Bronchial epithelial cell (primary cell): Measurements from ENCODE around the gene GNG10. TPM values are rescaled to one million over a fixed set of nuclear protein-coding genes. Genes with fewer than 3 reads are reported as not detected.
A peak's percentile ranks its signal among the peaks of the same experiment; 100 is the strongest.

ENCODE experiments used
- DNase-seq: peaks from one replicate; pipeline ENCODE4 v3.0.0-alpha.2; 2010; ENCODE audit warnings: low read depth
- FAIRE-seq: peaks from 2 replicates; lab custom pipeline; 2011; peaks lifted over from hg19 to GRCh38; lab: Jason Lieb, UNC
- H3K27me3 ChIP-seq: 2 replicates; pipeline ENCODE4 v1.5.1; 2011; ENCODE audit warnings: low read length; ENCODE audit not compliant: control insufficient read depth, insufficient read depth
- H3K36me3 ChIP-seq: 2 replicates; pipeline ENCODE4 v1.5.1; 2011; ENCODE audit warnings: low read length; ENCODE audit not compliant: control insufficient read depth, insufficient read depth
- H3K4me3 ChIP-seq: 2 replicates; pipeline ENCODE4 v1.5.1; 2011; ENCODE audit warnings: mild to moderate bottlenecking, low read depth, low read length, control low read depth
- CTCF ChIP-seq: IDR thresholded peaks from 2 replicates; pipeline ENCODE4 v1.5.1; 2011; ENCODE audit warnings: mild to moderate bottlenecking, moderate library complexity, low read length, control low read depth, inconsistent platforms; ENCODE audit not compliant: insufficient read depth, severe bottlenecking
- total RNA-seq: library from RNA; depleted of rRNA; stranded (reverse); fragments of >200 nt; gene quantifications from 2 replicates; pipeline ENCODE4 v1.2.1, GENCODE V29; 2014

GNG10 gene
- total RNA-seq, 1 donor from 2014 or later = 78.7 TPM

- Histone ChIP-seq H3K36me3 (no peaks in the 10 kb centered on the region), H3K27me3 (no peaks in the 10 kb centered on the region), H3K4me3 (no peak overlapping the region)
- DNase-seq = no peak
- FAIRE-seq = no peak
- TF ChIP-seq CTCF = no peak
Observed at GRCh38 chr9:111658943-111659342, 2.5 kb upstream of the GNG10 start.

- FAIRE-seq = no peak
- Histone ChIP-seq H3K4me3 (no peak overlapping the region), H3K36me3 (no peaks in the 10 kb centered on the region), H3K27me3 (no peaks in the 10 kb centered on the region)
- DNase-seq = no peak
- TF ChIP-seq CTCF = no peak
Observed at GRCh38 chr9:111659691-111660090, 1.7 kb upstream of the GNG10 start.

- H3K4me3 ChIP-seq = peak overlapping the region; percentile 59
- DNase-seq = peak; percentile 4
- FAIRE-seq = peak; percentile 18
- TF ChIP-seq CTCF = no peak
- no peaks in the 10 kb centered on the region for H3K27me3 ChIP-seq
- peaks cover 1% of the 10 kb centered on the region for H3K36me3 ChIP-seq
Observed at GRCh38 chr9:111661802-111662521, 557 bp downstream of the GNG10 start.

- no peak for TF ChIP-seq CTCF
- H3K27me3 ChIP-seq = no peaks in the 10 kb centered on the region
- FAIRE-seq (no peak), DNase-seq (peak; percentile 10)
- H3K36me3 ChIP-seq = peaks cover 1% of the 10 kb centered on the region
- H3K4me3 ChIP-seq = peak overlapping the region; percentile 59
Observed at GRCh38 chr9:111662576-111663300, 1.3 kb downstream of the GNG10 start.

GRCh38 chr9:111663301-111663823, 2.0 kb downstream of the GNG10 start:
- Histone ChIP-seq H3K4me3 (no peak overlapping the region), H3K27me3 (no peaks in the 10 kb centered on the region), H3K36me3 (peaks cover 1% of the 10 kb centered on the region)
- TF ChIP-seq CTCF = no peak
- DNase-seq (peak; percentile 34), FAIRE-seq (no peak)
